ENCODE data around the gene HAX1.

GRCh38 chr1:154304664-154305337, 32.4 kb downstream of the HAX1 start:
- no peak for TF ChIP-seq EZH2 (IDR thresholded peaks at IDR 0.05; ENCODE audit: borderline replicate concordance)
- no peak for TF ChIP-seq CTCF (IDR thresholded peaks at IDR 0.05; ENCODE audit: poor library complexity)
